HG03432 (cell line): ENCODE data around the gene SLX4IP.

Source experiments
- ATAC-seq: cut with Tn5 transposase; IDR thresholded peaks from one replicate; pipeline ENCODE4 v1.9.1; 2021; ENCODE audit warnings: mild to moderate bottlenecking, moderate library complexity; ENCODE audit not compliant: unreplicated experiment

Gene SLX4IP

DNA sequence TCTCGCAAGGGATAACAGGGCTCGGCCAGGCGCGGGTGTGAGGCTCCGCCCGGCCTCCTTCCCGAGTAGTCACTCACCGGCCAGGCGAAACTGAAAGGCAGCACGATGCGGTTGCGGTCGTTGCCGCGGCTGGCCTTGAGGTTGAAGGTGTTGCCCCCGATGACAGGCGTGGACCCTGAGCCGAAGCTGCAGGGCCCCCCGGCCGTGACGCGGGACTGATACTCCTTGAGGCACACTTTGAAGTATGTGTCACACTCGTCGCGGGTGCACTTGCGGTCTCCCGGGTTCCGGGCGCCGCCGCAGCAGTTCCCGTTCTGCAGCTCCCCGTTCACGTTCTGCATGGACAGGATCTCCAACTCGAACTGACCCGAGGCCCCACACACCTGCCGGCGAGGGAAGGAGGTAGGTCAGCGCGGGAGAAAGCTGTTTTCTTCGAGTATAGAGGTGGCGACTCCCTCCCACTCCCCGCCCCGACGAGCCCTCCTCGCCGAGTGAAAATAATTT is 237.6 kb downstream of the SLX4IP start:
- no peak for ATAC-seq

- no peak for ATAC-seq
Observed at GRCh38 chr20:10673176-10673841, 238.2 kb downstream of the SLX4IP start.

DNA sequence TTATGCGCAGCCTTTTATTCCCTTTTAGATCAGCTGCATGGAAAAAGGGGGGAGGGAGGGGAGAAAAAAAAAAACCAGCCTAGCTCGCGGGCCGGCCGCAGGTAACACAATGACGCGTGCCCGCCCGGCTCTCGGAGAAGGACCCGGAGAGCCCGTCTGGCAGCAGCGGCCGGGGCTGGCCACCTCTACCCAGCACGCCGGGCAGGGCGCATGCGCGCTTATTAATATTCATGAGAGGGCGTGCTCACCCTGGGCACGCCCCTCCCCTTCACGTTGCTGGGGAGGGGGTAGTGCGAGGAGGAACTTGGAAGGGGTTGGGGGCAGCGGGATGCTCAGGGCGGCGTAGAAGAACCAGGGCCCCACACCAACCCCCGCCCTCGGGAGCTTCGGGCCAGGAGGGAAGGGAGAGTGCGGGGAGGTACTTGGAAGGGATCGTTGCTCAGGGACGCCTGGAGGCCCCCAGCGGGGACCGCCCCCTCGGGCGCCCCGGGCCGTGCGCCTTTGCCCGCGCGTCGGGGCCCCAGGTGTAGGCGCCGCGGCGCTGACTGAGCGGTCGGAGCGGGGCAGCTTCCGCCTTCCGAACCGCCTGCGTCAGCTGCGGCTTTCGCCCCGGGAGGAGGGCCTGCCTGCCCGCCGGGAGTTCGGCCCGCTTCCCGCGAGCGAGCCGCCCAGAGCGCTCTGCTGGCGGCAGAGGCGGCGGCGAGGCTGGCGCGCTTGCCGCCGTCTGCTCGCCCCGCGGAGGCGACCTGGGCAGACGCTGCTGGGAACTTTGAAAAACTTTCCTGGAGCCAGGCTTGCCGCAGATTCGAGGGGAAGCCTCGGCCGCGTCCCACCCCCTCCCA is 239.0 kb downstream of the SLX4IP start, which contains the start of gene JAG1:
Gene JAG1, minus strand, starts transcription at position 158 of the 842 bp plus-strand sequence. CDS start 469 bp downstream, outside the sequence.
- peak; percentile 60 for ATAC-seq

DNA sequence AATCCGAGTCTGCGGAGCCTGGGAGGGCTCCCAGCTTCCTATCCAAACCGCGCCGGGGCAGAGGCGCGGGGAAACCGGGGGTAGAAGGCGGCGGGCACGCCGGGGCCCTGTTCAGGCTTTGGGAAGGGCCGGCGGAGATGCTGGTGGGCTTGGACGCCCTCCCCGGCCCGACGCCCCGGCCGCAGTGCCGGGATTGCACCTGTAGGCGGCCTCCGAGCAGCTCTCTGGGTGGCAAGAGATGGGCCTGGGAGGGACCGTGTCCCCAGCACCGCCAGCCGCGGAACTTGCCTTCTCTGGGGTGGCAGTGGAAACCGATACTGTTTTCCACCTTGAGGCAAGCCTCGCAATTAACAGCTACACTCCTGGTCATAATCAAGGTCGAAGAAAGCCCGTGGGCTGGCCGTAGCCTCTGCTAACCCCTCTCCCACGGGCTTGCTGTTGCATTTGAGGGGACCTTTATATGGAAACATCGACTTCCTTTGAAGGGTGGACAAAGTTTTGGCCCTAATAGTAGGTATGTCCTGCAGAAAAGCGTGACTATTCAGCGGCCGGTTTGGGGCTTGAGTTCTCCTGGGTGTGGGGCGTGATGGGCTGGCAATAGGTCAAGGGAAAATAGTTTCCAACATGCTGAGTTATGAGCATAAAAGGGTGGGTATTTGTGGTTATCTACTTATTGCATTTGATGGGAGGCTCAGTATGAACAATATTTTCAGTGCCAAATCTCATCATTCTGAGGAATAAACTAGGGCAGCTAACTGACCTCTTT is 239.8 kb downstream of the SLX4IP start:
- ATAC-seq, result peak; percentile 50

DNA sequence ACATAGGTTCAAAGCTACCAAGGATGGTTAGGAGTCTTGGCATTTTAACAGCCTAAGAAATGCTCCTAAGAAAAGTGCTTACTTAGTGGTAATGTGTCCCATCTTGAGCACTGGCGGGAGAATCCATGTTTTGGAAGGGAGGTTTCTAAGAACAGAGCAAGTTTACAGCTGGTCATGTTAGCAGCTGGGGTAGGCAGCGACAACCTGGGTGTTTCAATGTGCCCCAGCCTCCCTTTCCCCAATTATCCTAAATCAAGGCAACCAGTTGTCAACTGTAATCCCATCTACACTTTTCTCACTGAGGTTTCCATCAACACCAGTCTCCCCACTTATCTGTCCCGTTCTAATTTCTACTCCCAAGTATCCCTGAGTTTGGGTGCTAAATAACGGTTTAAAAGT is 240.3 kb downstream of the SLX4IP start:
- no peak for ATAC-seq

- no peak for ATAC-seq
Observed at GRCh38 chr20:10676518-10676917, 241.4 kb downstream of the SLX4IP start.
